SK-N-SH (cell line): ENCODE measurements around the gene ZMIZ1.

Experiments
- CTCF ChIP-seq: fragments of 200-600 bp; sonication (generic); IDR thresholded peaks from 2 replicates; pipeline ENCODE4 v1.6.1; 2017; ENCODE audit warnings: antibody characterized with exemption, mild to moderate bottlenecking, moderate library complexity
- EZH2phosphoT487 ChIP-seq: fragments of 200-600 bp; sonication (generic); IDR thresholded peaks from 2 replicates; pipeline ENCODE4 v1.6.1; 2017; ENCODE audit warnings: low read depth, mixed run types, mild to moderate bottlenecking, antibody characterized with exemption, moderate library complexity, borderline replicate concordance
- REST ChIP-seq: IDR thresholded peaks from 2 replicates; pipeline ENCODE4 v1.6.1; 2012; ENCODE audit warnings: mild to moderate bottlenecking, low read depth, low read length, moderate library complexity
- RFX5 ChIP-seq: IDR thresholded peaks from 2 replicates; pipeline ENCODE4 v1.6.1; 2012; ENCODE audit warnings: mild to moderate bottlenecking, improper control_type of control experiment, low read length
- SMC3 ChIP-seq: IDR thresholded peaks from 2 replicates; pipeline ENCODE4 v1.6.1; 2012; ENCODE audit warnings: low read depth, low read length, improper control_type of control experiment

- TF ChIP-seq RFX5 (no peak), SMC3 (no peak), CTCF (no peak), REST (no peak), EZH2phosphoT487 (no peak)
Measured at GRCh38 chr10:79156334-79157274, 87.8 kb downstream of the ZMIZ1 start.
